ENCODE measurements around the gene MCTS1.
"Not testable (repeated sequence)": the region's sequence is repeated elsewhere in the genome, so short reads cannot be mapped to it uniquely, and the experiment has no call there.

MCTS1 gene

DNA sequence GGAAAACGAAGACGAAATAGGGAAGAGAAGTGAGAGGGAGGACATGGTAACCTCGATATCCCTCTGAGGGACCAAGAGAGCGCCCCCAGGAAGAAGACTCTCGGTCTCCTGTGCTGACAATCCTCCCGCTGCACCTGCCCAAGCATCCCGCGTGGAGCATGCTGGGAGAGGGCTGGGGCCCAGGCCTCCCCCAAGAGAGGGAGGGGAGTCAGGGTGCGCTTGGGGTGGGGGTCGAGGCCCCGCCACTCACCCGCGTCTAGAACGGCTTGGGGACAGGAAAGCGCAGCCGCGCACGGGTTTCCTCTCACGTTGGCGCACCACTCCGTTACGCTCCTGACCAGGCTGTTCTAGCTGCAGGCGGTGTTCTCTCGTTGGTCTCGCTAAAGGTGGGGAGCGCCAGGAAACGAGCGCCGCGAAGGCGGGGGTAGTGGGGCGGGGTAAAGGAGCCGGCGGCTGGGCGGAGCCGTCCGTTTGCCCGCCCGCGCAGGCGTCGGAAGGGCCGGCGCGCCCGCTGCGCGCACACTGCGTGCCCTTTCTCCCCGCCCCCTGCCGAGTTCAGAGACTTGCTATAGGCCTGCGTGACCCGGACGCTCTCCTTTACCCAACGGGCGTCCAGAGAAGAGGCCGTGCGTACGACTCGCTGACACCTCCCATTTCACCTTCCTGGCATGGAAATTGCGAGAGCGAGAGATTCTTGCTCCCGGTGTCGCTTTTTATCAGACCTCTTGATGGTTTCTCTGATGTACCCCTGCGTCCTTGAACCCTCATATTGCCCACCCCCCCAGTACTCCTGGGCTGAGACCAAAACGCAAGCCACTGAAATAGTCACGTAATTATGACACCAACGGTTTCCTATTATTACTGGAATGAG is 26.0 kb downstream of the MCTS1 start, which contains the start of gene C1GALT1C1:
Gene C1GALT1C1, minus strand, starts transcription at position 388 of the 871 bp plus-strand sequence. CDS start 2,888 bp downstream, outside the sequence.
- peak; percentile 75 to 84 for DNase-seq (ENCODE audit: low read depth in 1 of 2, low spot score in 1 of 2)

DNA sequence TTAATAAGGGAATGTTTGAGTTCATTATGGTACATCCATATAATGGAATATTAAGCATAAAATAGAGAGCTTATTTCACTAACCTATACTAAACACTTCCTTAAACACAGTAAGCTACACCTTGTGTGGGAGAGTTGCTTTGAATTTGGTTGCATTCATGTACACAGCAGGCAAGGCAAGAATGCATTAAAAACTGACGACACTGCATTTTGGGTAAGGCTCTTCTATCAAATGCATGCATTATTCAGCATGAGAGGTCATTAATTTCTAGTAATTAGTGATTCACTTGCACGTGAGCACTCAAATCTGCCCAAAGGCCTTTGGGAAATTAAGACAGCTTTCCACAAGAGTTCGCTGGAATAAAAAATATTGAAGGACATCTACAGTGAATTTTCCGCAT is 34.7 kb downstream of the MCTS1 start:
- DNase-seq (ENCODE audit: low read depth in 1 of 2, low spot score in 1 of 2): no peak

DNA sequence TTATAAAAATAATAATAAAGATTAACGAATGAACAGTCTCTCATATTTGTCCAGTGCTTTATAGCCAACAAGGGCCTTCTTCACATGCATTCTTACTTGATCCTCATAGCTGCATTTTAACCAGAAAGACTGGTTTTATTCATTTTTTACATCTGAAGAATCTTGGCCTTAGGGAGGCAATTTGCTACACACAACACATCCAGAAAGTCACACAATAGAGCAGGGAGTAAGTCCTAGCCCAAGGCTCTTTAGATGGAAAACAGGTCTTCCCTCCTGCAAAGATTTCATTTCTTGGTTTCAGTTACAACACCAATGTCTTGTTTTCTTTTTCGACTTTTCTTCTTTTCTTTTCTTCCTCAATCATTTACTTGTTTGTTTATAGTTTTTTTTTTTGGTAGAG is 39.0 kb downstream of the MCTS1 start:
- DNase-seq (ENCODE audit: low read depth in 1 of 2, low spot score in 1 of 2): no peak

- no peak for DNase-seq (ENCODE audit: low read depth in 1 of 2, low spot score in 1 of 2)
Measured at GRCh38 chrX:120647127-120647526, 43.2 kb downstream of the MCTS1 start.

- not testable (repeated sequence) for DNase-seq (ENCODE audit: low read depth in 1 of 2, low spot score in 1 of 2)
Measured at GRCh38 chrX:120652256-120652655, 48.4 kb downstream of the MCTS1 start.

- no peak for DNase-seq (ENCODE audit: low read depth in 1 of 2, low spot score in 1 of 2)
Measured at GRCh38 chrX:120653000-120653399, 49.1 kb downstream of the MCTS1 start.

- DNase-seq (ENCODE audit: low read depth in 1 of 2, low spot score in 1 of 2): no peak
Measured at GRCh38 chrX:120660637-120661036, 56.7 kb downstream of the MCTS1 start.
